Parathyroid adenoma (tissue), 2 donors: Measurements from ENCODE around the gene STS.

Experiments used
- H2AFZ ChIP-seq: fragments of 300-600 bp; sonication (generic); one replicate; pipeline ENCODE4 v1.7.0; 2017; ENCODE audit warnings: antibody characterized with exemption, mild to moderate bottlenecking
- H3K27ac ChIP-seq: fragments of 300-600 bp; sonication (generic); one replicate; pipeline ENCODE4 v1.7.0; 2017
- H3K27me3 ChIP-seq: fragments of 300-600 bp; sonication (generic); one replicate; pipeline ENCODE4 v1.7.0; 2017; ENCODE audit warnings: low read length; ENCODE audit not compliant: control insufficient read depth, insufficient read depth
- H3K36me3 ChIP-seq: fragments of 300-600 bp; sonication (generic); one replicate; pipeline ENCODE4 v1.7.0; 2017; ENCODE audit warnings: low read length; ENCODE audit not compliant: control insufficient read depth, insufficient read depth
- H3K4me1 ChIP-seq: fragments of 300-600 bp; sonication (generic); one replicate; pipeline ENCODE4 v1.7.0; 2017; ENCODE audit warnings: control low read depth
- H3K4me2 ChIP-seq: fragments of 300-600 bp; sonication (generic); one replicate; pipeline ENCODE4 v1.7.0; 2017; ENCODE audit warnings: low read length
- H3K4me3 ChIP-seq: fragments of 300-600 bp; sonication (generic); one replicate; pipeline ENCODE4 v1.7.0; 2017; ENCODE audit warnings: low read depth, low read length
- H3K79me2 ChIP-seq: fragments of 300-600 bp; sonication (generic); one replicate; pipeline ENCODE4 v1.7.0; 2017; ENCODE audit warnings: control low read depth
- H3K9ac ChIP-seq: fragments of 300-600 bp; sonication (generic); one replicate; pipeline ENCODE4 v1.7.0; 2017; ENCODE audit warnings: mild to moderate bottlenecking
- H3K9me3 ChIP-seq: fragments of 300-600 bp; sonication (generic); one replicate; pipeline ENCODE4 v1.7.0; 2017; ENCODE audit warnings: low read length; ENCODE audit not compliant: control insufficient read depth
- TF ChIP-seq, protein P1 (sequence below): fragments of 300-600 bp; sonication (generic); IDR thresholded peaks from one replicate; pipeline ENCODE4 v1.7.0; 2017; ENCODE audit warnings: antibody characterized with exemption, mild to moderate bottlenecking
- donor health status: primary hyperparathyroidism.

The STS gene

DNA sequence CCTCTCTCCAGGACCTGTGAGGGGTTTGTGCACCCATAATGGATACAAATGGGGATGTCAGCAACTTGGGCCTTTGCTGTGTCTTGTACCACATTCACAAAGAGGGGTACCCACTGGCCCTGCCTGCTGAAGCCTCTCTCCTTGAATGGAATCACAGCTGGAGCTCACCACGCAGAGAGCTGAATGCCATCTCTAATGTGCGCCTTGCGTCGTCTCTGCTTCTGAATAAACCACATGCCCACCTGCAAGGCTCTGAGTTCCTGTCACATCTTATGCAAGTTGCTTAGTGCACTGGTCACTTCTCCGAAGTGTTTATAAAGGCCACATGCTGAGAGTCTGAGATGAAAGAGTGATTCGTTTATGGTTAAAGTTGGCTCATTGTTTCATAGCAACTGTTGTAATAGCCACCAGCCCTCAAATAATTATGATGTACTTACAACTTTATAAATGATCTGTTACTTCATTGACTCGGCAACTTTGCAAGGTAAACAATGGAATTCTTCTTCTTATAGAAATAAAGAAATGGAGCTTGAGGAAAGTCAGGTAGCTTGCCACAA lies 6.6 kb downstream of the STS start:
- Histone ChIP-seq H3K36me3 (no peaks in the 10 kb centered on the region), H3K4me1 (no peaks in the 10 kb centered on the region), H3K4me3 (no peak overlapping the region), H3K27ac (no peak overlapping the region), H3K4me2 (no peak overlapping the region), H3K27me3 (no peaks in the 10 kb centered on the region), H3K79me2 (no peaks in the 10 kb centered on the region), H3K9ac (no peak overlapping the region), H3K9me3 (no peaks in the 10 kb centered on the region), H2AFZ (no peak overlapping the region)
- TF ChIP-seq, protein P1, sequence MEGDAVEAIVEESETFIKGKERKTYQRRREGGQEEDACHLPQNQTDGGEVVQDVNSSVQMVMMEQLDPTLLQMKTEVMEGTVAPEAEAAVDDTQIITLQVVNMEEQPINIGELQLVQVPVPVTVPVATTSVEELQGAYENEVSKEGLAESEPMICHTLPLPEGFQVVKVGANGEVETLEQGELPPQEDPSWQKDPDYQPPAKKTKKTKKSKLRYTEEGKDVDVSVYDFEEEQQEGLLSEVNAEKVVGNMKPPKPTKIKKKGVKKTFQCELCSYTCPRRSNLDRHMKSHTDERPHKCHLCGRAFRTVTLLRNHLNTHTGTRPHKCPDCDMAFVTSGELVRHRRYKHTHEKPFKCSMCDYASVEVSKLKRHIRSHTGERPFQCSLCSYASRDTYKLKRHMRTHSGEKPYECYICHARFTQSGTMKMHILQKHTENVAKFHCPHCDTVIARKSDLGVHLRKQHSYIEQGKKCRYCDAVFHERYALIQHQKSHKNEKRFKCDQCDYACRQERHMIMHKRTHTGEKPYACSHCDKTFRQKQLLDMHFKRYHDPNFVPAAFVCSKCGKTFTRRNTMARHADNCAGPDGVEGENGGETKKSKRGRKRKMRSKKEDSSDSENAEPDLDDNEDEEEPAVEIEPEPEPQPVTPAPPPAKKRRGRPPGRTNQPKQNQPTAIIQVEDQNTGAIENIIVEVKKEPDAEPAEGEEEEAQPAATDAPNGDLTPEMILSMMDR, result no peak

DNA sequence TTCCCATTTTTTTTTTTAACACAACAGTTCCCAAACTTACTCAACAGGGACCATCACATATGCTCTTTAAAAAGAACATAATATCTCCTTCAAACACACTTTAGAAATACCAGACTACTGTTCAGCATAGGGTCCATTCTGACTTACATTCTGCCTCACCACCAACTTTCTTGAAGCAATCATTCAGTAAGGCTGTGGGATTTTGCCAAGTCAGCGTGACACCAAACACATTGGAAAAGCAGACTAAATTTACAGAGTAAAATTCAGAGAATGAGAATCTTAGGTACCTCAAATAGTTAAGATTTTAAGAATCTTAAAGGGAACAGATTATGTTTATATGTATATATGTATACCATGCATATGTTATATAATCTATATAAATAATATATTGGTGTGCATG lies 7.7 kb downstream of the STS start:
- Histone ChIP-seq H3K27ac (no peak overlapping the region), H3K36me3 (no peaks in the 10 kb centered on the region), H3K27me3 (no peaks in the 10 kb centered on the region), H3K4me2 (no peak overlapping the region), H2AFZ (no peak overlapping the region), H3K4me3 (no peak overlapping the region), H3K79me2 (no peaks in the 10 kb centered on the region), H3K9ac (no peak overlapping the region), H3K4me1 (no peaks in the 10 kb centered on the region), H3K9me3 (no peaks in the 10 kb centered on the region)
- TF ChIP-seq, protein P1, result no peak

DNA sequence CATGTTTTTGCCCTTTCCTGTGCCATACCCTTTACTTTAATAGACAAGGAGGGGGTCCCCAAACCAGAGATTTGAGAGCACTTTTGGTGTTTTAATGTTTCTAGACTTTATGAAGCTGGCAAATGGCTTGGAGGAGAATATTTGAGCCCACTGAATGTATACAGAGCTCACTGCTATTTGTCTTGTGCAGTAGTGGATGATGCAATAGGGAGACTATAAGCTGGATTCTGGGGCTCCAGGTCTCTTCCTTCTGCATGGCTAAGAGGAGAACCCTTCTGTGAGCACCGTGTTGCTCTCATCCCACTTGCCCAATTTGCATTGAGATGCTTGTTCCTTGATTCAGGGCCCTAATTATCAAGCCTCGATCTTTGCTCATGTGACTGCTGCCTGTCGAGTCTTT lies 9.4 kb downstream of the STS start:
- no peak overlapping the region for H3K4me2 ChIP-seq
- H3K79me2 ChIP-seq, result no peaks in the 10 kb centered on the region
- H3K36me3 ChIP-seq, result no peaks in the 10 kb centered on the region
- TF ChIP-seq, protein P1, result no peak
- H3K27me3 ChIP-seq, result no peaks in the 10 kb centered on the region
- no peak overlapping the region for H3K4me3 ChIP-seq
- H3K9me3 ChIP-seq, result no peaks in the 10 kb centered on the region
- H3K9ac ChIP-seq, result no peak overlapping the region
- no peak overlapping the region for H3K27ac ChIP-seq
- no peaks in the 10 kb centered on the region for H3K4me1 ChIP-seq
- H2AFZ ChIP-seq, result no peak overlapping the region

DNA sequence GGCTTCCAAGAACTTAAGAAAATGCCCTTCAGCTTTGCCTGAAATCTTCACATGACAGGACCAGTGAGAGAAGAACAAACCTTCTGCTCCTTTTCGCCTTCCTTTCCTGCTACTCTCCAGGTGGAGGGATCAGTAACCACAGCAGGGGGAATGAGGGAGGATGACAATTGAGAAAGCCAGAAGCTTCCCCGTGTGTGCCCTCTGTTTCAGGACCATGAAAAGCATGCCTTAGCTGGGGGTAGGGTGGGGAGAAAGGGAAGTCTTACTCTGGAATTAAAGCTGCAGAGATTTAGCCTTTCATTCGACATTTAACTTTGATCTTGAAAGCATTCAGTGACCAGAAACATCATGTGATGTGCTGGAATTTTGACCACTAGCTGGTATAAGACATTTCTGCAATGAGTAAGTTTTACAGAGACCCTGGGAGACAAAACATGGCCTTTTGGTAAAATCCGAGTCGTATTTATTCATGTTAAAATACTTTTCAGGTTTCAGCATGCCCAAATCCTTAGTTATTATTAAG lies 11.0 kb downstream of the STS start:
- H3K27ac ChIP-seq, result no peak overlapping the region
- H2AFZ ChIP-seq, result no peak overlapping the region
- H3K4me3 ChIP-seq, result no peak overlapping the region
- no peaks in the 10 kb centered on the region for H3K79me2 ChIP-seq
- H3K27me3 ChIP-seq, result no peaks in the 10 kb centered on the region
- no peaks in the 10 kb centered on the region for H3K36me3 ChIP-seq
- no peak overlapping the region for H3K4me2 ChIP-seq
- no peak overlapping the region for H3K9ac ChIP-seq
- TF ChIP-seq, protein P1, result no peak
- H3K9me3 ChIP-seq, result no peaks in the 10 kb centered on the region
- no peaks in the 10 kb centered on the region for H3K4me1 ChIP-seq
